Loucy (cell line): ENCODE measurements around the gene DDX20.

Experiments
- EZH2phosphoT487 ChIP-seq: fragments of 200-600 bp; IDR thresholded peaks from 2 replicates; pipeline ENCODE4 v1.6.1; 2018; ENCODE audit warnings: antibody characterized with exemption, mild to moderate bottlenecking, moderate library complexity, borderline replicate concordance
- TF ChIP-seq, protein P1 (sequence below): fragments of 200-600 bp; sonication (generic); conservative IDR thresholded peaks from 2 replicates; pipeline ENCODE4 v1.5.1; 2014; ENCODE audit warnings: mild to moderate bottlenecking, antibody characterized with exemption, low read length

DNA sequence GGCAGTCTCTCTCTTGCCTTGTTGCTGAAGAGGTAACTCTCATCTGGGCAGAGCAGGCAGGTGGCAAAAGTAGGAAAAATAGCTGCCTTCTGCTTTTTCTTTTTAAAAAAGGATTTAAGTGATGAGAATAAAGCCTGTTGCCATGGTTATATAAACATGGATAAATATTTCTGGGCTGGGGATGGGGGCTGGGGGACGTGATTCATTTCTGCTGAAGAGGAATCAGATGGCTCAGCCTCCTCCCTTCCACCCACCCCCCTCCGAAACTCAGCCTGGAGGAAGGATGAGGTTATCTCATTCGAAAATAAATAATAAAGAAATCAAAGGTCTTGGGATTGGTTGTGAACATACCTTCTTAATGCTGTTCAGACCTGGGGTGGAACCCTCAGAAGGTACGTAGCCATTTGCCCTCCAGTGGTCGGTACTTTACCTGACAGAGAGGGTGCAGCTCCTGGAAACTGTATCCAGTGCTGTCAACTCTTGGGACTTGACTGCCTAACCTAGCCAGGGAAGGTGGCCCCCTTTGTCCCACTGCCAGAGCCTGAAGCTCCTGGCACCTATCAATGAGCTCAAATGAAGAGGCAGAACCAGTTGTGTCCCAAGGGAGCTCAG, 12.7 kb upstream of the DDX20 start:
- TF ChIP-seq, protein P1, sequence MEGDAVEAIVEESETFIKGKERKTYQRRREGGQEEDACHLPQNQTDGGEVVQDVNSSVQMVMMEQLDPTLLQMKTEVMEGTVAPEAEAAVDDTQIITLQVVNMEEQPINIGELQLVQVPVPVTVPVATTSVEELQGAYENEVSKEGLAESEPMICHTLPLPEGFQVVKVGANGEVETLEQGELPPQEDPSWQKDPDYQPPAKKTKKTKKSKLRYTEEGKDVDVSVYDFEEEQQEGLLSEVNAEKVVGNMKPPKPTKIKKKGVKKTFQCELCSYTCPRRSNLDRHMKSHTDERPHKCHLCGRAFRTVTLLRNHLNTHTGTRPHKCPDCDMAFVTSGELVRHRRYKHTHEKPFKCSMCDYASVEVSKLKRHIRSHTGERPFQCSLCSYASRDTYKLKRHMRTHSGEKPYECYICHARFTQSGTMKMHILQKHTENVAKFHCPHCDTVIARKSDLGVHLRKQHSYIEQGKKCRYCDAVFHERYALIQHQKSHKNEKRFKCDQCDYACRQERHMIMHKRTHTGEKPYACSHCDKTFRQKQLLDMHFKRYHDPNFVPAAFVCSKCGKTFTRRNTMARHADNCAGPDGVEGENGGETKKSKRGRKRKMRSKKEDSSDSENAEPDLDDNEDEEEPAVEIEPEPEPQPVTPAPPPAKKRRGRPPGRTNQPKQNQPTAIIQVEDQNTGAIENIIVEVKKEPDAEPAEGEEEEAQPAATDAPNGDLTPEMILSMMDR: no peak
- TF ChIP-seq EZH2phosphoT487: no peak
